T-helper 2 cell treated with Interferon-gamma antibody and Interleukin-4, amounts not matched to agents 100 ng/mL and 5 ng/mL, for 36 hours (primary cell): ENCODE measurements around the gene PIEZO2. TPM values are rescaled to one million over a fixed set of nuclear protein-coding genes. Genes with fewer than 3 reads are reported as not detected.

Source experiments
- intact Hi-C: fragments of 100-400 bp; cut with micrococcal nuclease; formaldehyde crosslinking; loops from one replicate; pipeline ENCODE4 v1.15.1; 2023
- total RNA-seq: library from RNA; stranded (reverse); gene quantifications from 2 replicates; pipeline ENCODE4 v1.2.3, GENCODE V29; 2022

The PIEZO2 gene
- total RNA-seq, 1 donor from 2014 or later, result not detected

- intact Hi-C loops, result no loop called here
Measured at GRCh38 chr18:11113937-11114336, 35.4 kb downstream of the PIEZO2 start.

DNA sequence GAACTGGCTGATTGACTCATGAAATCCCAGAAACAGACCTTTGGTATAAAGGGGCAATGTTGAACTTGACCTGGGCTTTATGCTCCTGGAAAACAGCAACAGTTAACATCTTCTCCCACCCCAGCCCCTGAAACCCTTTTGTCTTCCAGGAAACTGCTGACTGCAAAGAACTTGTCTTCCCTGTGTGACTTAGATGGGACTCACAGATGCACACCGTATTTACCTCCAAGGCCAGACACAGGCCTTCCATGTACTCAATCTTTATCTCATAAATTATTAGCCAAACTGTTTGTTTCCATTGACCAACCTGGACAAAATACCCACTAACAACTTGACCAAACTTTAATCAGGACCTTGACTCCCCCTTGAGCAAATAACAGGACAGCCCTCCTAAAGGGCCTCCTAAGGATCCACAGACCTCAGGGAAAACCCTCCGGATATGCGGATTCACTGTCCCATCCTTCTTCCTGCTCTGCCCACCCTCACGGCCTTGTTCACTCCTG lies 36.3 kb downstream of the PIEZO2 start:
- intact Hi-C loops, result no loop called here

DNA sequence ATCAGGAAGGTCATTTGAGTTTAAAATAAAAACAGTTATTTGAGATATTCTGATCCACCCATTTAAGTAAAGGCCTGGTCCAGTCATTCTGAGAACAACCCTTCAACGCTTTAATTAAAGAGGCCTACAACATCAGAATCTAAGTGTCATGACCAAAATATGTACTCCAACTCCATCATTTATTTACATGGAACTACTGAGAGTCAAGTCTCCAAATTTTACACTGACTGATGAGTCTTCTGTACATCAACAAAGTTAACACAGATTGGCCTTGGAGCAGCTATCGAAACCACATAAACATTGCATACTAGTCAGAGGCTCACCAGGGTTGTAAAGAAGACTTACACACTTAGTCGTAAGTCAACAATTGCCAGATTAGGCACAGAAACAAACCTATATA lies 37.1 kb downstream of the PIEZO2 start:
- intact Hi-C loops, result no loop called here

- intact Hi-C loops, result no loop called here
Measured at GRCh38 chr18:11110509-11110908, 38.9 kb downstream of the PIEZO2 start.

GRCh38 chr18:11108947-11109346 lies 40.4 kb downstream of the PIEZO2 start:
- intact Hi-C loops, result no loop called here

DNA sequence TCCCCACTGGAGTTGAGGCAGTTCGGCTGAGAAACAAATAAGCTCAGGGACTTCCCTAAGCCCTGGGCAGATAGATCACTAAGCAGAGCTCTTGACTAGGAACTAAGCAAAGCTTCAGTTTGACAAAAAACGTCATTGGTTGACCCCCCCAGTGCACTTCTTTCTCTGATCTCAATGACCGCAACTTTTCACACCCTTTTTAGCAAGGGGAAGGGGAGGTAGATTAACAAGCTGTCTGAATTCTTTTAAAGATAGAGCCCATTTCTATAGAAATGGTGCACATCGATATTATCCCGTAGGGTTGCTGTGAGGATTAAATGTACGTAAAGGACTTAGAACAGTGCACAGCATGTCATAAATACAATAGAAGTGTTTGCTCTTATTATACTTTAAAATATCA lies 42.5 kb downstream of the PIEZO2 start:
- intact Hi-C loops, result no loop called here

DNA sequence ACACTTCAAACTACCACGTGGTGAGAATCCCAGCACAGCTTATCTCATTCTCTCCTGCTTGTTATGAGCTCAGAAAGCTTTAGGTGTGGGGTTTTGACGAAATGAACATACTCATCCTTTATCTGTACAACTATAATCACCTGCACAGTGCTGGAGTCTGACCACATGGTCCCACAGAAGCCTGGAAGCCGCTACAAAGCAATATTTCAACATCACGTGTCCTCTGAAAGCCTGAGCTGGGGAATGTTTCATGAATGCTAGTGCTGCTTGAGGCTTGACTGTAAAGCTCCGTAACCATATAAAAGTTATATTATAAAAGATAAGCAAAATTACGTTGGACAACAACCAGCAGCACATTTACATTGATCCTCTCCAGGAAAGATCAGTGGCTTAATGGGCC lies 43.9 kb downstream of the PIEZO2 start:
- intact Hi-C loops, result no loop called here

DNA sequence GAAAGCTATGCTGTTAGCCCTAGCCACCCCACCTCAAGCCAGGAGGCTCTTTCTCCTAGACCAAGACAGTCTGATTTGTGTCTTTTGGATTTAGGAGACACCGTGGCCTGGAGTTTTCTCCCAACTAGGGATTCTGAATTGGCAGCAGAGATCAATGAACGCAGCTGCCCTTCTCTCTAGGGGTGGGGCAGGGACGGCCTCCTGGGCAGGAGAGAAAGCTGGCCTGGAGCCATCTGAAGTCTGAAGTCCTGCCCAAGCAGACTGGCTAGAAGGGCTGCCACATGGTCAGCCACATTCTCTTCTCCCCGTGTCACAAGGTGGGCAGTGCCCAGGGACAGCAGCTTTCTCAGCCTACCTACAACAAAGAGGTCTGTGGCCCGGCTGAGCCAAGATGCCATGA lies 45.1 kb downstream of the PIEZO2 start:
- intact Hi-C loops, result no loop called here

DNA sequence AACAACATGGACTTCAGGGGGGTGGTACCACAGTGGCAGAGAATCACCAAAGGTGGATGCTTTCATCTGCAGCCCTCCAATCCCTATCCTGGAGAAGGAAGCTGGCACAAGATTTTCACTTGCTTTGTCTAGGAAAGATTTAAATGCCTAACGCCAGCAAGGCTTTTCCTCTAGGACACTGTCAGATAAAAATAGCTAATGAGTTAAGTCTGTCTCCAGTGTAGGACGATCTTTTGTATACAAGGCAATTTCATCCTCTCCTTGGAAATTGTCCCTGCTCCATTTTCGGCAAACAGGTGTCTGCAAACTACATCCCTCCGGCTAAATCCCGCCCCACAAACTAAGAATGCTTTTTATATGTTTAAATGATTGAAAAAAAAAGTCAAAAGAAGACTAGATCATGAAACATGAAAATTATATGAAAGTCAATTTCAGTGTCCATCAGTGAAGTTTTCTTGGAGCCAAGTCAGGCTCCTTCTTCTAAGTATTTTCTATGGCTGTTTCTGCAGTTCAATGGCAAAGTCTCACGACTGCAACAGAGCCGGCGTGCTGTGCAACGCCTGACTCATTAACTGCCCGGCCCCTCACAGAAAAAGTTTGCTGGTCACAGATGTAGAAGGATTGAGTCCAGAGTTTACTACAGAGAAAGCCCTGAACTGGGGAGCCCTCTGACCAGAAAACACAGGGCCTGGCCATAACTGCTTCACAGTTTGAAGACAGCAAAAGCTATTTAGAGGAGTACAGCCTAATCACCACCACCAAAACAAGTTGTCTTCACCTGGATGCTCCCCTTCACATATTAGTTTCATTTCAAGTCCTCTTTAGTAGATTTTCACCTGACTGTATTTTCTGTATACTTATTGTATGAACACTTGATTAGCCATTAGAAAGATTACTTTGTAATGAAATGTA lies 52.3 kb downstream of the PIEZO2 start:
- intact Hi-C loops, result no loop called here

- intact Hi-C loops, result no loop called here
Measured at GRCh38 chr18:11096411-11096810, 53.0 kb downstream of the PIEZO2 start.

DNA sequence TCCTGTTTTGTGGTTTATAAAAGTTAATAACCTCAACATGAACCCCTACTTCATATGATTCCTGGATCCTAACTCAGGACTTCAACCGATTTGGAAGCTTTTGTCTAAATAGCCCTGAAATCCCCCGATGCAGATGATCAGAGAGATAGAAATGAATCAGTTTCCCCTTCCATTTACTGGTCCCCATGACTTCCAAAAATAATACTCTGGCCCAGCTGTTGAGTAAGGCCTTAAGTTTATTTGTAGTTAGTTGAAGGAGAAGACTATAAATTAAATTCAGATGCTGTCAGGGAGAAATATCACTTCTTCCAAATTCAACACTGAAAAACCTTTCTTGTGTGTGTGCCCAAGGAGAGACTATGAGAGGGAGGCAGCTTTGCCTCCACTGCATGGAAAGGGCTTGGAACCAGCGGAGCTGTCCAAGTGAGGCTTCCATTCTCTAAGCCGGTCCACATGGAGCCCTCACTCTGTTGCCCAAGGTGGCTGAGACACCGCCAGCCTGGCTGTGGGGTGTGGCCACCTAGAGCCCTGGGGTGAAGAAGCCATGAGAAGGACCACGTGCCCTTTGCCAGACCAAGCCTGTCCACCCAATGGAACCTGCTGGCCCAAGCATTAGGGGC lies 53.6 kb downstream of the PIEZO2 start:
- intact Hi-C loops, result no loop called here

- intact Hi-C loops, result no loop called here
Measured at GRCh38 chr18:11095211-11095610, 54.2 kb downstream of the PIEZO2 start.

DNA sequence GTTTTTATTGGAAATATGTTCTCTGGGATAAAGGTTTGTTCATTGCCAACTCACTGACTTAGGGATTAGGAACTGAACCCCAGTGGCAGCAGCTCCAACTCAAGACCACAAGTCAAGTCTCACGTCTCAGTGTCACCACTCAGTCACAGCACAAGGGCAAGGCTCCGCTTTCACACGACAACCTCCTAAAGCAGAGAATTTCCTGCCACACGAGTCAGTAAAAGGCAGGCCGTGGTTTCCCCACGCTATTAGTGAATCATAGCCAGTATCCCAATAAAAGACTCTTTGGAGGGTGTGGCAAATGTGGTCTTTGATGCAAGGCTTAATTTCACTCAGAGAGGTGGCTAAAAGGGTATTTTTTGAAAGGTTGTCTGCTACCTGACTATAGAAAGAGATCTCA lies 57.6 kb downstream of the PIEZO2 start:
- intact Hi-C loops, result no loop called here

- intact Hi-C loops, result no loop called here
Measured at GRCh38 chr18:11089931-11090715, 59.2 kb downstream of the PIEZO2 start.

DNA sequence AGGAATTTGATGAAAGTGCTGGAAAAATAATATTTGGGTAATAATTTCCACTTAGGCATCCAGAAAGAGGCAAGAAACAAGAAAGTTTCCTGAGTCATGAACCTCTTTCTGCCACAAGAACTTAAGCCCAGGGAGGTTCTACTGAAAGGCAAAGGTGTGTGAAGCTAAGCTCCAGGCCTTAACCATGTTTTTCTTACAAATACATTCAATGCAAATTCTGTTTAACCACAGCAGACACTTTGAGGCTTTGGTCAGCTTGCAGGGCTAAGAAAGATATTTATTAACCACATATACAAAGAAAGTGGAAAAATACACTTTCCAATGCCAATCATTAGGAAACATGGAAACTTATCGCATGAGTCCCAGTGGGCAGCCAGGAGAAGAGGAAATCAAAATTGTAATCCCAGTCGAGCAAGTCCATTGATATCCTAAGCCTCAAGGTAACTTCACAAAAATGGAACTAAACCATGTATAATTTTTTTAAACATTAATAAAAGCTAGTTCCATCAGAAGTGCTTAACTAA lies 68.3 kb downstream of the PIEZO2 start:
- intact Hi-C loops, result no loop called here

- intact Hi-C loops, result no loop called here
Measured at GRCh38 chr18:11078491-11078890, 70.9 kb downstream of the PIEZO2 start.

- intact Hi-C loops, result no loop called here
Measured at GRCh38 chr18:11077548-11078187, 71.7 kb downstream of the PIEZO2 start.

- intact Hi-C loops, result no loop called here
Measured at GRCh38 chr18:11074889-11075288, 74.5 kb downstream of the PIEZO2 start.

DNA sequence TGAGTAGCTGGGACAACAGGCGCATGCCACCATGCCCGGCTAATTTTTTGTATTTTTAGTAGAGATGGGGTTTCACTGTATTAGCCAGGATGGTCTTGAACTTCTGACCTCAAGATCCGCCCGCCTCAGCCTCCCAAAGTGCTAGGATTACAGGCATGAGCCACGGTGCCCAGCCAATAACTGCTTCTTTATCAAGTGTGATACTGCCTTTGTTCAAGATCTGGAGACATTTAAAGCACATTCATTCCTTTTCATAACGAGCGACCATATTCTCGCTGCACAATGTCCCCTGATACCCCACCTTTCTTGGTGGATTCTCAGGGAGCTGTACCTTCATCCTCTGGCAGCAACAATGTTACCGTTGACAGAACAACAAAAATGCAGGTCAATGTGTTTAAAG lies 75.4 kb downstream of the PIEZO2 start:
- intact Hi-C loops, result no loop called here

DNA sequence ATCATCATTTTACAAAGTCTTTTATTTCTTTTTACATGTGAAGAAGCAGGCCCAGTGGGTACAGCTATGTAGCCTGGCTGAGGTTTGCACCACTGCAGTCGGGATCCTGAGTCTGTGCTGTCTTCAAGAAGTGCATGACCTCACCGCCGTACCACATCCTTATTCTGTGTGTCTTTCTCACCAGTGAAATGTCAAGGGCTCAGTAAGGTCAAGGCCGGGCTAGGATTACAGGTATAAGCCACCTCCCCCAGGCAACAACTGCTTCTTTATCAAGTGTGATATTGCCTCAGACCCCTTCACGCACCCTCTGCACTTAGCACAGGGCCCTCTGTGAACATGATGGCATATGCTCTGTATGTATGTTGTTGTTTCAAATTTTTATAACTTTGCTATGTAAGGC lies 76.7 kb downstream of the PIEZO2 start:
- intact Hi-C loops, result no loop called here

- intact Hi-C loops, result no loop called here
Measured at GRCh38 chr18:11071300-11071699, 78.1 kb downstream of the PIEZO2 start.
